WTC11 (cell line): Measurements from ENCODE around the gene ATF4. TPM values are rescaled to one million over a fixed set of nuclear protein-coding genes. Genes with fewer than 3 reads are reported as not detected.

Experiments
- AR ChIP-seq: fragments of 250-450 bp; sonication (Bioruptor Pico); IDR thresholded peaks from 2 replicates; pipeline ENCODE4 v1.9.0; 2021; ENCODE audit warnings: mild to moderate bottlenecking
- ARID4B ChIP-seq: sonication (generic); formaldehyde crosslinking; IDR thresholded peaks from 2 replicates; pipeline ENCODE4 v1.8.0; 2023; ENCODE audit warnings: missing genetic modification reagents, mild to moderate bottlenecking, borderline replicate concordance
- ATF6 ChIP-seq: sonication (generic); formaldehyde crosslinking; IDR thresholded peaks from 2 replicates; pipeline ENCODE4 v1.8.1; 2023; ENCODE audit warnings: mild to moderate bottlenecking, missing genetic modification reagents
- CDX4 ChIP-seq: fragments of 250-450 bp; sonication (Bioruptor Pico); IDR thresholded peaks from 2 replicates; pipeline ENCODE4 v1.9.0; 2021; ENCODE audit warnings: moderate library complexity, mild to moderate bottlenecking, inconsistent platforms, borderline replicate concordance
- CREM ChIP-seq: sonication (generic); formaldehyde crosslinking; IDR thresholded peaks from 2 replicates; pipeline ENCODE4 v1.8.1; 2022; ENCODE audit warnings: mild to moderate bottlenecking, missing genetic modification reagents, moderate library complexity
- EMX1 ChIP-seq: fragments of 250-450 bp; sonication (Bioruptor Pico); IDR thresholded peaks from 2 replicates; pipeline ENCODE4 v1.8.0; 2021; ENCODE audit warnings: mild to moderate bottlenecking
- ETV6 ChIP-seq: sonication (generic); formaldehyde crosslinking; IDR thresholded peaks from 2 replicates; pipeline ENCODE4 v1.8.1; 2022; ENCODE audit warnings: mild to moderate bottlenecking, missing genetic modification reagents
- FOXK1 ChIP-seq: sonication (generic); formaldehyde crosslinking; IDR thresholded peaks from 2 replicates; pipeline ENCODE4 v1.8.0; 2022; ENCODE audit warnings: mild to moderate bottlenecking, moderate library complexity, missing genetic modification reagents
- FOXP4 ChIP-seq: sonication (generic); formaldehyde crosslinking; IDR thresholded peaks from 2 replicates; pipeline ENCODE4 v1.8.0; 2022; ENCODE audit warnings: mild to moderate bottlenecking, missing genetic modification reagents
- HMGA2 ChIP-seq: fragments of 250-450 bp; sonication (Bioruptor Pico); IDR thresholded peaks from 2 replicates; pipeline ENCODE4 v1.4.0; 2021; ENCODE audit warnings: mild to moderate bottlenecking, moderate library complexity
- HMGXB4 ChIP-seq: sonication (generic); formaldehyde crosslinking; IDR thresholded peaks from 2 replicates; pipeline ENCODE4 v1.8.1; 2023; ENCODE audit warnings: mild to moderate bottlenecking, moderate library complexity, missing genetic modification reagents
- NR3C1 ChIP-seq: sonication (generic); formaldehyde crosslinking; conservative IDR thresholded peaks from 2 replicates; pipeline ENCODE4 v1.8.1; 2023; ENCODE audit warnings: low read depth, mild to moderate bottlenecking, missing genetic modification reagents
- RELA ChIP-seq: sonication (generic); formaldehyde crosslinking; IDR thresholded peaks from 2 replicates; pipeline ENCODE4 v1.8.1; 2022; ENCODE audit warnings: missing genetic modification reagents, mild to moderate bottlenecking, borderline replicate concordance
- STAT6 ChIP-seq: sonication (generic); formaldehyde crosslinking; conservative IDR thresholded peaks from 2 replicates; pipeline ENCODE4 v1.8.1; 2023; ENCODE audit warnings: mild to moderate bottlenecking, low read depth, missing genetic modification reagents, moderate library complexity
- TEAD4 ChIP-seq: sonication (generic); formaldehyde crosslinking; IDR thresholded peaks from 2 replicates; pipeline ENCODE4 v1.8.0; 2022; ENCODE audit warnings: mild to moderate bottlenecking, missing genetic modification reagents
- ZBTB43 ChIP-seq: sonication (generic); formaldehyde crosslinking; IDR thresholded peaks from 2 replicates; pipeline ENCODE4 v1.8.1; 2023; ENCODE audit warnings: mild to moderate bottlenecking, missing genetic modification reagents
- ZNF138 ChIP-seq: sonication (generic); formaldehyde crosslinking; conservative IDR thresholded peaks from 2 replicates; pipeline ENCODE4 v1.8.1; 2022; ENCODE audit warnings: mild to moderate bottlenecking, moderate library complexity, missing genetic modification reagents
- ZNF232 ChIP-seq: sonication (generic); formaldehyde crosslinking; IDR thresholded peaks from 2 replicates; pipeline ENCODE4 v1.8.0; 2022; ENCODE audit warnings: mild to moderate bottlenecking, missing genetic modification reagents
- ZNF423 ChIP-seq: fragments of 250-450 bp; sonication (Bioruptor Pico); IDR thresholded peaks from 2 replicates; pipeline ENCODE4 v2.1.2; 2022; ENCODE audit warnings: mild to moderate bottlenecking, moderate library complexity
- total RNA-seq: library from RNA; stranded (reverse); gene quantifications from 3 replicates; pipeline ENCODE4 v1.2.3, GENCODE V29; 2021

Gene ATF4
- total RNA-seq, 1 experiment from 2014 or later, result 460 TPM

- TF ChIP-seq HMGXB4 (CRISPR knock-in tag), result 0 out of 2 replicates have a peak, but pooled peaks have one; percentile 71
- TF ChIP-seq EMX1, result no peak
- no peak for TF ChIP-seq AR
- 0 out of 2 replicates have a peak, but pooled peaks have one; percentile 9 for TF ChIP-seq NR3C1 (CRISPR knock-in tag)
- TF ChIP-seq ZBTB43 (CRISPR knock-in tag), result 0 out of 2 replicates have a peak, but pooled peaks have one; percentile 64
- no peak for TF ChIP-seq ATF6
- TF ChIP-seq TEAD4, result no peak
- TF ChIP-seq ZNF423, result no peak
- no peak for TF ChIP-seq HMGA2 (CRISPR knock-in tag)
- no peak for TF ChIP-seq RELA (CRISPR knock-in tag)
- TF ChIP-seq CREM (CRISPR knock-in tag), result 0 out of 2 replicates have a peak, but pooled peaks have one; percentile 64
- no peak for TF ChIP-seq CDX4 (CRISPR knock-in tag)
- TF ChIP-seq ETV6, result peak; percentile 99
- 0 out of 2 replicates have a peak, but pooled peaks have one; percentile 53 for TF ChIP-seq ZNF138
- TF ChIP-seq FOXK1, result peak; percentile 86
- TF ChIP-seq ARID4B (CRISPR knock-in tag), result peak; percentile 28; the same call in 1 of the 2 replicates
- TF ChIP-seq FOXP4 (CRISPR knock-in tag), result peak; percentile 80; the same call in 1 of the 2 replicates
- no peak for TF ChIP-seq ZNF232 (CRISPR knock-in tag)
- TF ChIP-seq STAT6 (CRISPR knock-in tag), result 0 out of 2 replicates have a peak, but pooled peaks have one; percentile 20
Observed at GRCh38 chr22:39532215-39533073, 12.1 kb downstream of the ATF4 start, which contains the start of gene RPS19BP1 (continued).
